Mesenchymal stem cell (in vitro differentiated cells and primary cell): ENCODE results near the gene ACSM5.

Experiments
- DNase-seq: peaks from one replicate; pipeline ENCODE4 v3.0.0-alpha.2; 2013
- H2AFZ ChIP-seq: one replicate; pipeline ENCODE4 v1.6.1; 2013; ENCODE audit warnings: low read depth, mild to moderate bottlenecking, control low read depth, inconsistent platforms, low read length, moderate library complexity
- H2AK5ac ChIP-seq: 2 replicates; pipeline ENCODE4 v1.6.1; 2013; ENCODE audit warnings: low read length, moderate library complexity, mild to moderate bottlenecking, inconsistent platforms; ENCODE audit not compliant: severe bottlenecking
- H2BK120ac ChIP-seq: one replicate; pipeline ENCODE4 v1.6.1; 2013; ENCODE audit warnings: low read depth, mild to moderate bottlenecking, inconsistent platforms, low read length, moderate library complexity
- H2BK12ac ChIP-seq, 2 experiments: one replicate each; pipeline ENCODE4 v1.6.1; 2013; ENCODE audit warnings: inconsistent platforms in 2 of 2, low read length in 2 of 2, mild to moderate bottlenecking in 2 of 2, moderate library complexity in 2 of 2, control low read depth in 1 of 2
- H2BK15ac ChIP-seq: one replicate; pipeline ENCODE4 v1.6.1; 2013; ENCODE audit warnings: mild to moderate bottlenecking, low read depth, inconsistent platforms; ENCODE audit not compliant: poor library complexity, severe bottlenecking
- H2BK5ac ChIP-seq: 2 replicates; pipeline ENCODE4 v1.6.1; 2013; ENCODE audit warnings: low read depth, mild to moderate bottlenecking, low read length, control low read depth, inconsistent platforms; ENCODE audit not compliant: poor library complexity, severe bottlenecking
- H3K14ac ChIP-seq, 2 experiments: one replicate each; pipeline ENCODE4 v1.6.1; 2013; ENCODE audit warnings: inconsistent platforms in 2 of 2, low read length in 2 of 2, control low read depth in 1 of 2, mild to moderate bottlenecking in 1 of 2, moderate library complexity in 1 of 2
- H3K18ac ChIP-seq, 2 experiments: one replicate each; pipeline ENCODE4 v1.6.1; 2013; ENCODE audit warnings: inconsistent platforms in 2 of 2, low read length in 2 of 2, control low read depth in 1 of 2, low read depth in 1 of 2, mild to moderate bottlenecking in 1 of 2
- H3K23ac ChIP-seq, 2 experiments: one replicate each; pipeline ENCODE4 v1.6.1; 2013; ENCODE audit warnings: inconsistent platforms in 2 of 2, low read length in 2 of 2, mild to moderate bottlenecking in 2 of 2, moderate library complexity in 2 of 2, control low read depth in 1 of 2
- H3K27ac ChIP-seq: 2 replicates; pipeline ENCODE4 v1.5.1; 2013; ENCODE audit warnings: mild to moderate bottlenecking, moderate library complexity, low read length, control low read depth, inconsistent platforms; ENCODE audit not compliant: poor library complexity, severe bottlenecking
- H3K27me3 ChIP-seq, 2 experiments: 2 replicates each; pipeline versions ENCODE4 v1.6.1 to v1.7.0; 2013; ENCODE audit warnings: low read length in 2 of 2, mild to moderate bottlenecking in 2 of 2, moderate library complexity in 2 of 2, control low read depth in 1 of 2, inconsistent platforms in 1 of 2; ENCODE audit not compliant: control insufficient read depth in 1 of 2, insufficient read depth in 1 of 2
- H3K36me3 ChIP-seq, 2 experiments: 2 replicates each; pipeline versions ENCODE4 v1.6.1 to v1.7.0; 2013; ENCODE audit warnings: low read length in 2 of 2, control low read depth in 1 of 2, inconsistent platforms in 1 of 2, low read depth in 1 of 2, mild to moderate bottlenecking in 1 of 2; ENCODE audit not compliant: insufficient read depth in 2 of 2, control insufficient read depth in 1 of 2
- H3K4ac ChIP-seq, 2 experiments: one replicate each; pipeline ENCODE4 v1.6.1; 2013; ENCODE audit warnings: inconsistent platforms in 2 of 2, low read length in 2 of 2, mild to moderate bottlenecking in 2 of 2, moderate library complexity in 2 of 2, control low read depth in 1 of 2, low read depth in 1 of 2
- H3K4me1 ChIP-seq: 2 replicates; pipeline ENCODE4 v1.6.1; 2013; ENCODE audit warnings: low read depth, low read length, control low read depth; ENCODE audit not compliant: control insufficient read depth, insufficient read depth
- H3K4me2 ChIP-seq: 2 replicates; pipeline ENCODE4 v1.6.1; 2013; ENCODE audit warnings: low read length, mild to moderate bottlenecking, inconsistent platforms; ENCODE audit not compliant: poor library complexity, severe bottlenecking
- H3K4me3 ChIP-seq, 2 experiments: 2 replicates each; pipeline versions ENCODE4 v1.5.1 to v1.7.0; 2013; ENCODE audit warnings: low read length in 2 of 2, mild to moderate bottlenecking in 2 of 2, control low read depth in 1 of 2, low read depth in 1 of 2; ENCODE audit not compliant: insufficient read depth in 1 of 2
- H3K79me1 ChIP-seq: replicated peaks from 2 replicates; pipeline ENCODE4 v1.6.1; 2013; ENCODE audit warnings: mild to moderate bottlenecking, control low read depth, low read length, inconsistent platforms; ENCODE audit not compliant: poor library complexity, severe bottlenecking
- H3K9ac ChIP-seq: 2 replicates; pipeline ENCODE4 v1.7.0; 2013; ENCODE audit warnings: mild to moderate bottlenecking, low read length, moderate library complexity
- H3K9me3 ChIP-seq: 2 replicates; pipeline ENCODE4 v1.7.0; 2013; ENCODE audit warnings: mild to moderate bottlenecking, low read length; ENCODE audit not compliant: control insufficient read depth
- H4K8ac ChIP-seq: one replicate; pipeline ENCODE4 v1.6.1; 2013; ENCODE audit warnings: inconsistent platforms, mild to moderate bottlenecking, low read length, moderate library complexity
- H4K91ac ChIP-seq: one replicate; pipeline ENCODE4 v1.6.1; 2013; ENCODE audit warnings: mild to moderate bottlenecking, low read length, inconsistent platforms
- WGBS: methylation state at CpG from one replicate; pipeline ENCODE4 v1.1.7; 2013; ENCODE audit warnings: mixed read lengths; 5-methylcytosine and 5-hydroxymethylcytosine counted together

Gene ACSM5

GRCh38 chr16:20395946-20396345 lies 13.4 kb upstream of the ACSM5 start:
- H2BK15ac ChIP-seq = no peak overlapping the region
- H2AFZ ChIP-seq = no peak overlapping the region
- peaks cover under 1% of the 10 kb centered on the region for H3K4me1 ChIP-seq
- no peak overlapping the region for H3K14ac ChIP-seq
- H3K4me3 ChIP-seq = no peak overlapping the region
- H3K27me3 ChIP-seq = peaks cover 0 to 4% of the 10 kb centered on the region in 2 experiments
- no peak overlapping the region for H4K91ac ChIP-seq
- no peak overlapping the region for H2AK5ac ChIP-seq
- H3K27ac ChIP-seq = no peak overlapping the region
- 77% methylated on average over 1 of the region's 2 CpGs for WGBS
- H3K23ac ChIP-seq = no peak overlapping the region
- no peak overlapping the region for H3K9ac ChIP-seq
- H2BK12ac ChIP-seq = no peak overlapping the region
- H4K8ac ChIP-seq = no peak overlapping the region
- no peak overlapping the region for H3K4ac ChIP-seq
- no peak overlapping the region for H2BK5ac ChIP-seq
- H3K36me3 ChIP-seq = no peaks in the 10 kb centered on the region
- no peak overlapping the region for H3K18ac ChIP-seq
- H3K9me3 ChIP-seq = no peaks in the 10 kb centered on the region
- H3K4me2 ChIP-seq = no peak overlapping the region
- H3K79me1 ChIP-seq = no peaks in the 10 kb centered on the region
- no peak for DNase-seq
- H2BK120ac ChIP-seq = no peak overlapping the region

DNA sequence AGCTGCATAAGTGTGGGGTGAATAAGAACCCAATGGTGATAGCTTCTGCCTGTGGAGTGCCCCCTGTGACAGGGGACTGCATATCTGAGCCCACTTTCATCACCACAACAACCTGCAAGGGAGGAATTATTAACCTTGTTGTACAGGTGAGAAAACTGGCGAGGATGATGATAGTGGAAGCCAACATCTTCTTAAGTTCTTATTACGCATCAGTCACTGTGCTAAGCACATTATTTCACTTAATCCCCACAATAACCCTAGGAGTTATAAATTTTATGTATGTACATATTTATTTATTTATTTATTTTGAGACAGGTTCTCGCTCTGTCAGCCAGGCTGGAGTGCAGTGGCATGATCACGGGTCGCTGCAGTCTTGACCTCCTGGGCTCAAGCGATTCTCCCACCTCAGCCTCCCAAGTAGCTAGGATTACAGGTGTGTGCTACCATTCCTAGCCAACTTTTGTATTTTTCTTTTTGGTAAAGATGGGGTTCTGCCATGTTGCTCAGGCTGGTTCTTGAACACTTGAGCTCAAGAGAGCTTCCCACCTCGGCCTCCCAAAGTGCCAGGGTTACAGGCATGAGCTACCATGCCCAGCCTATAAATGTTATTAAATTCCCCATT lies 12.4 kb upstream of the ACSM5 start:
- no peak overlapping the region for H3K4me2 ChIP-seq
- no peak overlapping the region for H2AK5ac ChIP-seq
- H3K9me3 ChIP-seq = no peaks in the 10 kb centered on the region
- no peak overlapping the region for H3K18ac ChIP-seq
- no peak overlapping the region for H3K4me3 ChIP-seq
- H4K91ac ChIP-seq = no peak overlapping the region
- peaks cover 0 to 4% of the 10 kb centered on the region in 2 experiments for H3K27me3 ChIP-seq
- no peak overlapping the region for H2BK15ac ChIP-seq
- H3K4me1 ChIP-seq = peaks cover 5% of the 10 kb centered on the region
- WGBS = 89% methylated on average over 5 of the region's 7 CpGs
- H3K36me3 ChIP-seq = no peaks in the 10 kb centered on the region
- H2AFZ ChIP-seq = no peak overlapping the region
- no peaks in the 10 kb centered on the region for H3K79me1 ChIP-seq
- no peak overlapping the region for H3K23ac ChIP-seq
- H3K14ac ChIP-seq = no peak overlapping the region
- H3K27ac ChIP-seq = no peak overlapping the region
- no peak overlapping the region for H3K4ac ChIP-seq
- DNase-seq = no peak
- H4K8ac ChIP-seq = no peak overlapping the region
- H3K9ac ChIP-seq = no peak overlapping the region
- no peak overlapping the region for H2BK5ac ChIP-seq
- H2BK120ac ChIP-seq = no peak overlapping the region
- no peak overlapping the region for H2BK12ac ChIP-seq

GRCh38 chr16:20397468-20398074 lies 11.8 kb upstream of the ACSM5 start:
- no peak overlapping the region for H3K27ac ChIP-seq
- H4K8ac ChIP-seq = no peak overlapping the region
- H3K9me3 ChIP-seq = no peaks in the 10 kb centered on the region
- H3K9ac ChIP-seq = no peak overlapping the region
- no peak overlapping the region for H3K23ac ChIP-seq
- no peaks in the 10 kb centered on the region for H3K36me3 ChIP-seq
- no peak overlapping the region for H3K4me3 ChIP-seq
- DNase-seq = no peak
- WGBS = 64% methylated on average over 7 of the region's 7 CpGs
- H2AK5ac ChIP-seq = no peak overlapping the region
- no peak overlapping the region for H2BK15ac ChIP-seq
- no peak overlapping the region for H4K91ac ChIP-seq
- no peak overlapping the region for H3K4me2 ChIP-seq
- H2BK12ac ChIP-seq = no peak overlapping the region
- H3K18ac ChIP-seq = no peak overlapping the region
- H3K79me1 ChIP-seq = no peaks in the 10 kb centered on the region
- H3K14ac ChIP-seq = no peak overlapping the region
- peaks cover 5% of the 10 kb centered on the region for H3K4me1 ChIP-seq
- peaks cover 0 to 4% of the 10 kb centered on the region in 2 experiments for H3K27me3 ChIP-seq
- H2BK5ac ChIP-seq = no peak overlapping the region
- no peak overlapping the region for H2BK120ac ChIP-seq
- H2AFZ ChIP-seq = no peak overlapping the region
- H3K4ac ChIP-seq = no peak overlapping the region

DNA sequence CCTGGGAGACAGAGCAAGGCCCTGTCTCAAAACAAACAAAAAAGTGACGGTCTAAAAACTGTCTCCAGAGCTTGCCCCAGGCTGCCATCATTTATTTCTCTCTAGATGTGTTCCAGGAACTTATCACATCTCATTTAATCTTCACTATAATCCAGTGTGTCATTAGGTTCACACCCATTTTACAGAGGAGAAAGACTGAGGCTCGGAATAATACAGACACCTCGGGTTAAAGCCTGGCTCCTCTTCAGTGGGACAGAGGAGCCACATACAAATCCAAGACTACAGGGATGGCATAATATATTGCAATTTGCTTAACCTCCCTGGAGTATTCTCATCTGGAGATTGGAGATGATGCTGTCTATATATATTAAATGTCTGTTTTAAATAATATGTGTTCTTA lies 10.7 kb upstream of the ACSM5 start:
- Histone ChIP-seq H4K8ac (no peak overlapping the region), H2BK15ac (no peak overlapping the region), H3K27ac (no peak overlapping the region), H2BK12ac (no peak overlapping the region), H4K91ac (no peak overlapping the region), H3K4ac (no peak overlapping the region), H2BK5ac (no peak overlapping the region), H2AK5ac (no peak overlapping the region), H3K4me3 (no peak overlapping the region), H3K18ac (no peak overlapping the region), H3K27me3 (peaks cover 0 to 4% of the 10 kb centered on the region in 2 experiments), H3K9ac (no peak overlapping the region), H3K23ac (no peak overlapping the region), H3K14ac (no peak overlapping the region), H3K79me1 (no peaks in the 10 kb centered on the region), H3K4me2 (no peak overlapping the region), H3K36me3 (no peaks in the 10 kb centered on the region), H3K4me1 (peaks cover 7% of the 10 kb centered on the region), H2BK120ac (no peak overlapping the region), H3K9me3 (no peaks in the 10 kb centered on the region), H2AFZ (no peak overlapping the region)
- no peak for DNase-seq
- WGBS = 69% methylated on average over 3 of the region's 3 CpGs
